ENCODE measurements around the gene EPG5.
A peak's percentile ranks its signal among the peaks of the same experiment; 100 is the strongest.
"Not testable (repeated sequence)": the region's sequence is repeated elsewhere in the genome, so short reads cannot be mapped to it uniquely, and the experiment has no call there.

Gene EPG5, protein sequence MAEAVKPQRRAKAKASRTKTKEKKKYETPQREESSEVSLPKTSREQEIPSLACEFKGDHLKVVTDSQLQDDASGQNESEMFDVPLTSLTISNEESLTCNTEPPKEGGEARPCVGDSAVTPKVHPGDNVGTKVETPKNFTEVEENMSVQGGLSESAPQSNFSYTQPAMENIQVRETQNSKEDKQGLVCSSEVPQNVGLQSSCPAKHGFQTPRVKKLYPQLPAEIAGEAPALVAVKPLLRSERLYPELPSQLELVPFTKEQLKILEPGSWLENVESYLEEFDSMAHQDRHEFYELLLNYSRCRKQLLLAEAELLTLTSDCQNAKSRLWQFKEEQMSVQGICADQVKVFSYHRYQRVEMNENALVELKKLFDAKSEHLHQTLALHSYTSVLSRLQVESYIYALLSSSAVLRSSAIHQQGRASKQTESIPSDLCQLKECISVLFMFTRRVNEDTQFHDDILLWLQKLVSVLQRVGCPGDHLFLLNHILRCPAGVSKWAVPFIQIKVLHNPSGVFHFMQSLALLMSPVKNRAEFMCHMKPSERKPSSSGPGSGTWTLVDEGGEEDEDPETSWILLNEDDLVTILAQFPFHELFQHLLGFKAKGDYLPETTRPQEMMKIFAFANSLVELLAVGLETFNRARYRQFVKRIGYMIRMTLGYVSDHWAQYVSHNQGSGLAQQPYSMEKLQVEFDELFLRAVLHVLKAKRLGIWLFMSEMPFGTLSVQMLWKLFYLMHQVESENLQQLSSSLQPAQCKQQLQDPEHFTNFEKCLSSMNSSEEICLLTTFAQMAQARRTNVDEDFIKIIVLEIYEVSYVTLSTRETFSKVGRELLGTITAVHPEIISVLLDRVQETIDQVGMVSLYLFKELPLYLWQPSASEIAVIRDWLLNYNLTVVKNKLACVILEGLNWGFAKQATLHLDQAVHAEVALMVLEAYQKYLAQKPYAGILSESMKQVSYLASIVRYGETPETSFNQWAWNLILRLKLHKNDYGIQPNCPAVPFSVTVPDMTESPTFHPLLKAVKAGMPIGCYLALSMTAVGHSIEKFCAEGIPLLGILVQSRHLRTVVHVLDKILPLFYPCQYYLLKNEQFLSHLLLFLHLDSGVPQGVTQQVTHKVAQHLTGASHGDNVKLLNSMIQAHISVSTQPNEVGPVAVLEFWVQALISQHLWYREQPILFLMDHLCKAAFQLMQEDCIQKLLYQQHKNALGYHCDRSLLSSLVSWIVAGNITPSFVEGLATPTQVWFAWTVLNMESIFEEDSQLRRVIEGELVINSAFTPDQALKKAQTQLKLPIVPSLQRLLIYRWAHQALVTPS (N-terminal part only)

DNA sequence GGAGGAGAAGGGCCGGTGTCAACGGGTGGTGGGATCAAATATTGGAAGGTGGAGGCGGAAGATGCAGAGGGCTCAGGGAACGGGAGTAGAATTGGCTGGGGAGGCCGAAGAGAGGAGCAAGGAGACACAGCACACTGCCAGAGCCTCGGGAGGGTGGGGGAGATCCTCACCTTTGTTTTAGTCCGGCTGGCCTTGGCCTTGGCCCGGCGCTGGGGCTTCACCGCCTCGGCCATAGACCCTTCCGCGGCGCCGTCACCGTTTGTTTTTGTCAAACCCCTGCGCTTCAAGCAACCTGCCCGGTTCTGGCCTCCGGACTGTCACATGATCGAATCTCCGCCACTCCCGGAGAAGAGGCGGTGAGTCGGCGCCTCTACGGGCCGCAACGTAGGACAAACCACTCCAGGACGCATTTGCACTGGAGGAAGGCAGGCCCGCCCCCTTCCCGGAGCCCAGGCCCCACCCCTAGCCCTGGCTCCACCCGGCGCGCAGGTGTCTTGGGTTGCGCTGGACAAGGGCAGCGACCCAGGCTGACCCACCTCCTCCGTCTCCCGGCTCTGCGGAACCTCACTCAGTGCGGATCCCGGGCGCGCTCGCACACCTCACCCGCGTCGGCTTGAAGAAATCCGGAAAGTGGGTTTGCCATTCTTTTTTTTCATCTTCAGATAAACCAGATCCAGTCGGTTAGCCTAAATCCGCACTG lies at the start of gene EPG5:
Gene EPG5 (minus strand): TSS at position 323 of the 700 bp plus-strand sequence. CDS start 90 bp downstream, at position 233.
- peak; percentile 87 for DNase-seq

DNA sequence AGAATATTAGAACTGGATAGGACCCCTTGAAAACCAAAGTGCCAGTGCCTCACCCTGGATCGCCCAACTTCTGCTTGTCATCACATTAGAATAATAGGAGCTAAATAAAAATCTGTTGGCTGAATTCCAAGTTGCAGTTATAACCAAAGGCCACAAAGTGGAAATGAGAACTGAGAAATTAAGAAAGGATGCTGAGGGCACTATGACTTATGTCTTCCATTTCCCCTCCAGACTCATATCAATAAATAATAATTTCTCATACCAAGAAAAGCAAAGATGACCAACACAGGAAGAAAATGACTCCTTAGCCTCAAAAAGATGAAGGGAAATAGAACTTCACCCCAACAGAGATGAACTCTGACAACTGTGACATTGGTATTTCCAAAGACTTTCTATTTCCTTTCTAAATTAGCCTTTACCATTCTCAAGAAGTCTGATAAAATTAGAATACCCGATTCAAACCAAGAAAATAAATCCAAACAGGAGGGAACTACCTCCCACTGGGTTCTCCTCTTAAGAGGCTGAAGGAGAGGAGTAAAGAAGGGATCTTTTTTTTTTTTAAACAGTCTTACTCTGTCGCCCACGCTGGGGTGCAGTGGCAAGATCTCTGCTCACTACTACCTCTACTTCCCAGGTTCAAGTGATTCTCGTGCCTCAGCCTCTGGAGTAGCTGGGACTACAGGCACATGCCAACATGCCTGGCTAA lies 46.5 kb upstream of the EPG5 start:
- no peak for DNase-seq

DNA sequence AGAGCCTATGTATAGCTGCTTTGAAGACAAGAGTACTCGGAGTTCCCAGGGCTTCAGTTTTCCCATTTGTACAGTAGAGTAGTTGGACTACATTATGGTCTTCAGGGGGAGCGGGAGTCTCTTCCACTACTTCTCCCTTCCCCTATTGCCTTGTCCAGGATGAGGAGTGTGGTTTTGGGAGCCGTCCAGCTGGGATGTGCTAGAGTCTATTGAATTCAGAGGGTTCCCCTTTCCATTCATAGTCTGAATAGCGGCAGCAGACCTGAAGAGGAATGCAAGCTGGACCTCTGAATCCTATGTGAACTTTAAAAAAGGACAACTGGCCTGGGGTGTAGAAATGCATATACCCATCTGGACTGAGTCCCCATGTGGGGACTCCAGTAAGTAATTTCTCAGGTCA lies 43.5 kb upstream of the EPG5 start:
- no peak for DNase-seq

DNA sequence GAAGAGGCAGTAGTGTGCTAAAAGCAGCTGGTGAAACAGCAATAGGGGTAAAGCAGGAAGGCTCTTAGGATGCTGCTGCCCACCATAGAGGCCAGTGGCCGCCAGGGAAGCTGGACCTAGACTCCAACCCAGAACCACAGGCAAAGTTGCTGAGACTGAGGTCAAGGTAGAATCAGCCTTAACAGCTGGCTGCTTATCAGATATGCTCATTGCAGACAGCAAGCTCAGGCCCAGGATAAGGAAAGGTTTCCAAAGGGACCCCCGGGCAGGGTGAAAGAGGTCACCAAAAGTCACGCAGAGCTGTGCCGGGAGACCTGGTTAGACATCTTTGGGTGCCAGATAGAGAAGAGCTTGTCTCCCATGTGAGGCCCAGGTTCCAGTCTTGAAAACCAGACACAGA lies 42.9 kb upstream of the EPG5 start:
- no peak for DNase-seq

DNA sequence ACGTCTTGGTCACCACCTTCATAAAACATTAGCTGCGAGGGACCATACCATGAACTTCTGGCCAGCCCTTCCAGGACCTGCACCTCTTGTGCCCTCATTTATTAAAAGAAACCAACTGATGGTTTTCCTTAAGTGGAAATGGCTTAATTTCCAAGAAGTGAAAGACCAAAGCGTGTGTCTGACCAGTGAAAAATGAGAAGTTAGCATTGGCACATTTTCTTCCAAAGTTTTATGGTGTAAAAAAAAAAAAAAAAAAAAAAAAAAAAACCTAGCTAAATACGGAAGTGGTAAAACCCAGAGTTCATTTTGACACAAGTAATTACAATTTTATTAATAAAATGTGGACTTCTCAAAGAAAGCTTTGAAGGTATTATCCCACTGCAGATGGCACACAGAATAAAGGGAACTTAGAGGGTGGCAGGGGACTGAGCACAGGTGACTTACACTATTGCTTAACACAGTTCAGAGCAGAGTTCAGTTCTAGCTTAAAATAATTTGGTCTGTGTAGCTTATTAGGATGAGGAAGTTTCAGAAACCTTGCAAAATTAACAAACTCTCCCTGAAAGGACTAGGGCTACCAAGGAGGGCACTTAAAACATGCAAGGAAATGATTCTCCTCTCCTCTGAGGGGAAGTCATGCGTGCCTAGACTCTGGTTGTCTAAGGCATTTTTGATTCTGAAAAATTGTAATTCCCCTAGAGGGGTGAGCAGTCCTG lies 42.2 kb upstream of the EPG5 start:
- DNase-seq: no peak

DNA sequence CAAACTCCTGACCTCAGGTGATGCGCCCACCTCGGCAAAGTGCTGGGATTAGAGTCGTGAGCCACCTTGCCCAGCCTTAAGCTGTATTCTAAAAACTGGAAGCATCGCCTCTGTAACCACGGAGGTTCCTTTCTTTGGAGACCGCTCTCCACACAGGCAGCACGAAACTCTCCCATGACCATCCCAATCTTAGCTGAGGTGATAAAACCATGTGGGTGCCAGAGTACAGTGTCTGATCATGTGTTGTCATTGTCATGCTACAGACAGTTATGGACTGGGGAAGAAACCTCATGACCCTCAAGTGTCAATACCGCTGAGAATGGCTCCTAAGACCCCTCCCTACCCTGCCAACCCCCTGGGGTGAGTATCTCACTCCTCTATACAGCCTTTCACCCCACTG lies 41.4 kb upstream of the EPG5 start:
- DNase-seq: no peak

DNA sequence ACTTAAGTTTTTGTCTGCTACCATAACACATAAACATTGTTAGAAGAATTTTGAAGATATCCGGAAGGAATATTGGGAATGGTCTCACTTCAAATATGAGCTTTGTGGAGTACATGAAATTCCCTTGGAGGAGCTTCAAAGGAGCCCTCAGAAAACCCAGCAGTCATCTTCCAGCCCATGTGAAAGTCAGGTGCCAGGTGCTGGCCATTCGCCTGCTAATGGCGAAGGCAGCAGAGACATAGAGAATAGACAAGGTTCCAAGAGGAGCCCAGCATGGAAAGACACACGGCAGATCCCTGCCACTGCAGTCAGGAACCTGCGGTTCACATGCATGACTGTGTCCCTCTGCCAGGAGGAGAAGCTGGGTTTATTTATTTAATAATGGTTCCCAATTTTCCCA lies 40.0 kb upstream of the EPG5 start:
- DNase-seq: no peak

DNA sequence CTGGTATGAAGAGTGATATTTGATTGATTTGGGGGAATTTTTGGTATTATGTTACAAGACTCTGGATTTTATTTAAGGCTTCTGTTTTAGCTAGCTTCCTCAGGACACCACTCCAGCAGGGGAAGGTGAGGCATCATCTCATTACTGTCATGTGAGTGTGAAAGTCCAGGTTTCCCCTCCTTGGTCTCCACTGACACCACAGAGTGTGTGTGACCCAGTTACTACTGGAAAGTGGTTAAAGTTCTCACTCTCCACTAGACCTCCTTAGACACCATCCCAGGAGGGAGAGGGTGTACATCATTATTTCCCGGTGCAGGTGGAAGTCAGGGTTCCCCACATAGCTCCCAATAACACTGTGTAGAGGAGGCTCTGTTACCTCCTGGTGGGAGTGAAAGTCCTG lies 35.8 kb upstream of the EPG5 start:
- DNase-seq: no peak

DNA sequence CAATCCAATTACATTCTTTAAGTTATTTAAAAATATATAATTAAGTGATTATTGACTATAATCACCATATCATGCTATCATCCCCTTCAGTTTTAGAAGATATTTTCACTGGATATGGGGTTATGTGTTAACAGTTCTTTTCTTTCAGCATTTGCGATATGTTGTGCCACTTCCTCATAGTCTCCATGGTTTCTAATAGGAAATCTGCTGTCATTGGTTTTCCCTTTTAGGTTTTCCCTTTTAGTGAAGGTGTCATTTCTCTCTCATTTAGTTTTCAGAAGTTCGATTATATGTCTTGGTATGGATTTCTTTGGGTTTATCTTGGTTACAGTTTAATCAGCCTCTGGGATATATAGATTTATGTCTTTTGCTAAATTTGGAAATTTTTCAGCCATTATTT lies 34.8 kb upstream of the EPG5 start:
- DNase-seq: no peak

DNA sequence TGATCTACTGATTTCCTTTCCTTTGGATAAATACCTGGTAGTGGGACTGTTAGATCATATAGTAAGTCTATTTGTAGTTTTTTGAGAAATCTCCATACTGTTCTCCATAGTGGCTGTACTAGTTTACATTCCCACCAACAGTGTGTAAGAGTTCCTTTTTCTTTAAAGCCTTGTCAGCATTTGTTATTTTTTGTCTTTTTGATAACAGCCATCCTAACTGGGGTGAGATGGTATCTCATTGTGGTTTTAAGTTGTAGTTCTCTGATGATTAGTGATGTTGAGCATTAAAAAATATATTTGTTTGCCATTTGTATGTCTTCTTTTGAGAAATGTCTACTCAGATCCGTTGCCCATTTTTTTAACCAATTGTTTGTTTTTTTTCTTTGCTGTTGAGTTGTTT lies 33.9 kb upstream of the EPG5 start:
- DNase-seq: no peak

DNA sequence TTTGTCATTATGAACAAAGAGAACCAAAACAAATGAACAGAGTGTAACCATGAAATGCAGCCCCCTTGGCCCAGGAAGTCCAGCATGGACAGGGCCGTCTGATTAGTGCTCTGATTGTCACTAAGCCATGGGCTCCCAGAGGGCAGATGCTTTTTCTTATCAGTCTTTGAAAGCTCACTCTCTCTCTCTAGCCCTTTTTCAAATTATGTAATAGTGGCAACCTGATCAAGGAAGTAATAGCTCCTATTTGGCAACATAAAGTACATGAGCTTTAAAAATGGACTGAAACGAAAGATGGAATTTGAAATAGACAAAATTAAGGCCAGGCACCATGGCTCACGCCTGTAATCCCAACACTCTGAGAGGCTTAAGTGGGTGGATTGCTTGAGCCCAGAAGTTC lies 32.4 kb upstream of the EPG5 start:
- no peak for DNase-seq

DNA sequence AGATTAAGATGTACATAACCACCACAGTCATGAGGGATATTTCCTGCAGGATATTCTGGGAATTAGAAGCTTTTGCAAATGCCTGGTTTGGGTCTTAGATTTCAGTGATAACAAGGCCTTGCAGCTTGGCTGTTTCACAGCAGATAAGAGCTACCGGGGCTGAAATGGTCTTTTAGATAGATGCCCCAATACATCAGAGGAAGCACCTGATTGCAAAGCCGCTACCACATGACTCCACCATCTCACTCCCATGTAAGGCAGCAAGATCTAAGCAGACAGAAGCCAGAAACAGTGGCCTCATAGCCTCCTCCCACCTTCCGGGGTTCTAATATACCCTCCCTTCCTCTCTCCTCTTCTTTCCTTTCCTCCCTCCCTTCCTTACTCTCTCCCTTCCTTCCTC lies 31.1 kb upstream of the EPG5 start:
- no peak for DNase-seq

DNA sequence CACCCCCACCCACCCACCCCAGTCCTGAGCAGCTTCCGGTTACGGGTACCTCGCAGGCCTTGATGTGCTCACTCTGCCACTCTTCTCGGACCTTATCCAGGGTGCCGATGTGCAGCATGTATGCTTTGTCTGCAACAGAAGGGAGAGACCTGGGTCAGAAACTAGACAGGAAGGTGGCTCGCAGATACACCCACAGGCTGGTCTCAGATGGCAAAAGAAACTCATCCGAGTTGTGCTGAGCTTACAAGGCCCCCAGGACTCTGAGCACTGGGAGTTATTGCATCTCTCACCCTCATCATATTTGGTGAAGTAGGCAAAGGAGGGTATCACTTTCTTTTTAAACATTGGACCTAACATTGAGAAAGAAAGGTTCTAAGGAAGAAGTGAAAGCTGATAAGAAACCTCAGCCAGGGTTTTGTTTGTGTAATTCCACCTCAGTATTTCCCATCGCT lies 30.6 kb upstream of the EPG5 start:
- DNase-seq: no peak

DNA sequence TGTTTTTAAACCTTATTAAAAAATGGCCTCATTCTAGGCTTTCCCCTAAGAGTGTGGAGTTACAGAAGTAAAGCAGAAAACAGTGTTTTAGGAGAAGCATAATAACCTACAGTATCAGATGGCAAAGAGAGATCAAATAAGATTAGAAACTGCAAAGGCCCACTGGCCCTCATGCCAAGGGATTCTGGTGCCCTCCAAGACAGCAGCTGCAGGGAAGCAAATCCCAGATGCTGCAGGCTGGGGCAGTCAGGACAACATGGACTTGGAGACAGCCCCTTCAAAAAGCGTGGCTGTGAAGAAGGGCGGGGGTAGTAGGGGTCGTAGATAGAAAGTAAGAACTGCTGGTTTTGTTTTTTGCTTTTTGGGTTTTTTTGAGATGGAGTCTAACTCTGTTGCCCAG lies 28.3 kb upstream of the EPG5 start:
- DNase-seq: no peak

DNA sequence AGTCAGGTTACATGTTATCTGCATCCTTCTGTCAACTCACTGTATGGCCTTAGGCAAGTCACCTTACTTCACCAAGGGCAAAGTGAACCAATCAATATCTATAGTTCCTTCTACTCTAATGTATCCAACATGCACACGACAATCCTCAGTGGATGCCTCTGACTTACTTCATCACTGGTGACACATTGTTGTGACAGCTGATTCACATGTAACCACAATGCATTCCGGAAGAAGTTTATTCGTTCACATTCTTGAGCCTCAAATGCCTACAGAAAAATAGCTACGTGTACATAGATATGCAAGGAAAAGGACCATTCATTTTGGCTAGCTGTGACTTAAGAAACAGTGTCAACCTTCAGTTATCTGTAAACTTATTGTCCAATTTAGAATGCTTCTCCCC lies 26.3 kb upstream of the EPG5 start:
- no peak for DNase-seq

DNA sequence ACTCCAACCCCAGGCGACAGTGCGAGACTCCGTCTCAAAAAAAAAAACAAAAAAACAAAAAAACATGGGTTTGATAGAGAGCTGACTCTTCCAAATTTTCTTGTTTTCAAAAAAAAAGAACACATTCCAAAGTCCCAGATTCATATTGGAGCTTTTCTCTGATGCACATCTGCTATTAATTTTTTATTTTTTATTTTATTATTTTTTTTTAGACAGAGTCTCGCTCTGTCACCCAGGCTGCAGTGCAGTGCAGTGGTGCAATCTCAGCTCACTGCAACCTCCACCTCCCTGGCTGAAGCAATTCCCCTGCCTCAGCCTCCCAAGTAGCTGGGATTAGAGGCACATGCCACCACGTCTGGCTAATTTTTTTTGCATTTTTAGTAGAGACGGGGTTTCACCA lies 25.4 kb upstream of the EPG5 start:
- not testable (repeated sequence) for DNase-seq

DNA sequence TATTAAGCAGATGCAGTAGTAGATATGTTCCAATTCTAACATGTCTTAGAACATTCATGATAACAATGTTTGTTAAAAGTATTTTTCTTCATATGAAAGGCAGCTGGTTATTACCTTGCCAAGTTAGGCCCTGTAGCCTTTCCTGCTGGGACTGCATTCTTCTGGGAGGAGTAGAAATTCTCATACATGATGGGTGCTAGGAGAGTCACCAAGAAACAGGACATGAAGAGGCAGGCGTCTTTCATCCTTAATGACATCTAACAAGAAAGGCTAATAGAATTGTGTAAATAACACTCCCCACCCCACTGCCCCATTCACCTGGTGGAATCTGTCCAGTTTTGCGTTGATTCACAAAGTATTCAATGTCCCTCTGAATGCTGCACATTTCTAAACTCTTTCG lies 24.7 kb upstream of the EPG5 start:
- no peak for DNase-seq

DNA sequence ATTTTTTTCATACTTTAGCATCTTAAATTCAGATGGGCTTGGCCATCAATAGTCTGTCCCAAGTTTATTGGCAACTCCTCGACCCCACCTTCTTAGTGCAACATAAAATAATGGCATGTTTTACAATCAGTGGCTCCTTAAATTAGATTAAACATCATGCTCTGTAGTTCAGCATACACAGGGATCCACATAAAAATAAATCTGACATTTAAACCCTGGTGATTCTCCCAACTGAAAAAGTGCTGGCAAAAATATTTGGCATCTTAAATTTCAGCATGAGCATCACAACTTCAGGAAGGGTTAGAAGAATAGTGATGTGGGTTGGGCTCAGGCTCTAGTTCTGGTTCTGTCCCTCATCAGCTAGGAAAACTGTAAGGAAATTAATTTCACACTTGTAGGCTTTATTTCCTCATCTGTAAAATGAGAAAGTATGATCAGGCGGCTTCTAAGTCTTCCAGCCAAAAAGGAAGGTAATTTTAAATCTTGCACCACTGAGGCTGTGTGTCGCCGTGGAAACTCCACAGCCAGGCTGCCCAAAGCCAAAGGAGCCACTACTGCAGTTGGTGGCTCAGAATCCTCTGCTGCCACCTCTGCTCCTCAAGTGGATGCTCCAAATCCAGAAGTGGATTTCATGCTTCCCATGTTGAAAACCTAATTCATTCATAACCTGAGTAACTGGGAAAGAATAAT lies 17.6 kb upstream of the EPG5 start:
- no peak for DNase-seq

DNA sequence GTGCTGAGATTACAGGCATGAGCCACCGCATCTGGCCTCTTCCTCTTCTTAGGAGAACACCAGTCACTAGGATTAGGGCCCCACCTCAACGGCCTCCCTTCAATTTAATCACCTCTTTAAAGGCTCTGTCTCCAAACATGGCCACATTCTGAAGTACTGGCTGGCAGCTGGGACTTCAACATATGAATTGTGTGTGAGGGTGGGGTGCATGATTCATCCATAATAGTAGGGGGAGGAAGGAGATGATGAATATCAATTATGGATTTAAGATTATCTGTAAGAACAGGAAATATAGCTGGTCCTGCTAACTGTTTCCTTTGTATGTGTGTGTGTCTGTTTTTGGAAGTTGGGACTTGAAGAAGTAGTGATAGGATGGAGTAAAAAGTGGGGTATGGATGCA lies 14.7 kb upstream of the EPG5 start:
- no peak for DNase-seq

DNA sequence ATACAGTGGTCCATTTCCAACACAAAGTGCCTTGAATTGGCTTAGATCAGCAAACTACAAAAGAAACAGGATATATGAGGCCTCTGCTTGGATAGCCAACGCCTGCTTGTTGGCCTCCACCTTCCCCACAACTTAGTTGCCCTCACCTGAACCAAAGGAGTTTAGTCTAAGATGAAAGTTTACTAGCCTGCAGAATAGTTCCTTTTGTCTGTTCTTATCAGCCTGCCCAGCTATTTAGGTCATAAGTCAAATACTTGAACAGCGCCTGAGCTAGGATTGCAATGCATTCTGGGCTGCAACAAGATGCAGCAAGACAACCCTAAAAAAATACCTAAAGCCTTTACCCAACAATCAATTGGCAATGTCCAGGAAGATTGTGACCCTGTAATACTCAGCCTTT lies 13.1 kb upstream of the EPG5 start:
- no peak for DNase-seq

DNA sequence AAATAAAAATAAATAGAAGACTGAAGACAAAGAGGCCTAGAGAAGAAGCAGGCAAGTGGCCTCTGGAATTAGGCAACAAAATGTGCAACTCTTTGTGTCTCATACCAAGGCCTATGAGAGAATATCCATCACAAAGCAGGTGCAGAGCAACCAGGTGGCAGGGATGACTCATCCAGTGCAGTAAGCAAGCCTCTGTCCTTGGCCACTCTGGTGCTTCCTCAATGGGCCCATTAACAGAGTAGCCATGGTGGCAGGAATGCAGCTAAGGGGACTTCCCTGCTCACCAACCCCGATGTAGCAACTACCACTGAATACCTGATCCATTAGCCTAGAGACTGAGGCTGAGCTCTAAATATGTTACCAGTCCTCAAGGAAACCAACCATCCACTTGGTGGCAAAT lies 11.0 kb upstream of the EPG5 start:
- no peak for DNase-seq

All from activated CD4-positive, alpha-beta T cell treated with anti-CD3 and anti-CD28 coated beads for 1 hour (primary cell).